WERI-Rb-1 (cell line): ENCODE measurements around the gene TSEN54.

Experiments
- DNase-seq: peaks from one replicate; pipeline ENCODE4 v3.0.0-alpha.2; 2020
- H3K27ac ChIP-seq: fragments of 250-450 bp; sonication (Bioruptor Pico); 2 replicates; pipeline ENCODE4 v1.5.1; 2020; ENCODE audit warnings: mild to moderate bottlenecking, moderate library complexity
- H3K27me3 ChIP-seq: fragments of 250-450 bp; sonication (Bioruptor Pico); 2 replicates; pipeline ENCODE4 v1.5.1; 2021; ENCODE audit warnings: mild to moderate bottlenecking, low read depth, moderate library complexity; ENCODE audit not compliant: insufficient read depth, severe bottlenecking
- H3K36me3 ChIP-seq: fragments of 250-450 bp; sonication (Bioruptor Pico); 2 replicates; pipeline ENCODE4 v1.5.1; 2020; ENCODE audit warnings: mild to moderate bottlenecking, moderate library complexity
- H3K4me3 ChIP-seq: 2 replicates; pipeline ENCODE4 v1.5.1; 2011; ENCODE audit warnings: low read depth, mild to moderate bottlenecking, control low read depth, low read length
- H3K9me3 ChIP-seq: fragments of 250-450 bp; sonication (Bioruptor Pico); 2 replicates; pipeline ENCODE4 v1.5.1; 2021; ENCODE audit warnings: mild to moderate bottlenecking, moderate library complexity; ENCODE audit not compliant: severe bottlenecking
- CTCF ChIP-seq: IDR thresholded peaks from 2 replicates; pipeline ENCODE4 v1.5.1; 2011; ENCODE audit warnings: low read depth, mild to moderate bottlenecking, control low read depth, inconsistent platforms, low read length

The TSEN54 gene

DNA sequence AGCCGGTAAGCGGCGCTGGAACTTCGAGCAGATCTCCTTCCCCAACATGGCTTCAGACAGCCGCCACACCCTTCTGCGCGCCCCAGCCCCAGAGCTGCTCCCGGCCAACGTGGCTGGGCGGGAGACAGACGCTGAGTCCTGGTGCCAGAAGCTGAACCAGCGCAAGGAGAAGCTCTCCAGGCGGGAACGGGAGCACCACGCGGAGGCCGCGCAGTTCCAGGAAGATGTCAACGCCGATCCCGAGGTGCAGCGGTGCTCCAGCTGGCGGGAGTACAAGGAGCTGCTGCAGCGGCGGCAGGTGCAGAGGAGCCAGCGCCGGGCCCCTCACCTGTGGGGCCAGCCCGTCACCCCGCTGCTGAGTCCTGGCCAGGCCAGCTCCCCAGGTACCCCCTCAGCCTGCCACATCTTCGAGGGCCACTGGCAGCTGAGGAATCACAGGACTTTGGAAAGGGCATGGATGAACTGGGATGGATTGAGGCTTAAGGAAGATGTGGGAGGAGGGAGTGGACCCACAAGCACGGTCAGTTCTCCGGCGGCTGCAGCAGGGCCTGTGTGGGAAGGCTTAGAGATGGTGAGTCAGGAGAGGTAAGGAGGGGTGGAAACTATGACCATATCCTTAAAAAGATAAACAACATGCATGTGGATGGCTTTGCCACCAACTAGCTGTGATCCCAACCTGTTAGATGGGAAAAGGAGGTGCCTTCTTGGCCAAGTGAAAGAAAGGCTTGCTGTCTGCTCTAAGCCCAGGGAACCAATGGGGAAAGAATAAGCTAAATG lies 5.8 kb downstream of the TSEN54 start:
- H3K27me3 ChIP-seq: no peaks in the 10 kb centered on the region
- H3K36me3 ChIP-seq: peaks cover 65% of the 10 kb centered on the region
- no peaks in the 10 kb centered on the region for H3K9me3 ChIP-seq
- no peak overlapping the region for H3K4me3 ChIP-seq
- H3K27ac ChIP-seq: no peak overlapping the region
- TF ChIP-seq CTCF: no peak
- DNase-seq: no peak

DNA sequence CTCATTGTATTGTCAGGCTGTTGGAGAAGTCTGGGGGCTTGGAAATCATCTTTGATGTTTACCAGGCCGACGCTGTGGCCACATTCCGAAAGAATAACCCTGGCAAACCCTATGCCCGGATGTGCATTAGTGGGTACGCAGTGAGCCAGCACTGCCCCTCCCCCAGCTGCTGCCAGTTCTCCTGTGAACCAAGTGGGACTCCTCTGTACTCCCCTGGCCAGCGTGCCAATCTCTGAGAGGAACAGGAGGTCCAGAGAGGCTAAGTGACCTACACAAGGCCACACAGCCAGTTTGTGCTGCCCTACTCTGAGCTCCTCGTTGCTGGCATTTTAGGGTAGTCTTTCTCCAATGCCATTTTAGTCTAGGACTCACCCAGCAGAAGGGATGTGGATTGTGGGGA lies 7.3 kb downstream of the TSEN54 start:
- H3K36me3 ChIP-seq: peaks cover 62% of the 10 kb centered on the region
- DNase-seq: no peak
- no peaks in the 10 kb centered on the region for H3K9me3 ChIP-seq
- no peak overlapping the region for H3K4me3 ChIP-seq
- no peak for TF ChIP-seq CTCF
- no peak overlapping the region for H3K27ac ChIP-seq
- H3K27me3 ChIP-seq: no peaks in the 10 kb centered on the region

DNA sequence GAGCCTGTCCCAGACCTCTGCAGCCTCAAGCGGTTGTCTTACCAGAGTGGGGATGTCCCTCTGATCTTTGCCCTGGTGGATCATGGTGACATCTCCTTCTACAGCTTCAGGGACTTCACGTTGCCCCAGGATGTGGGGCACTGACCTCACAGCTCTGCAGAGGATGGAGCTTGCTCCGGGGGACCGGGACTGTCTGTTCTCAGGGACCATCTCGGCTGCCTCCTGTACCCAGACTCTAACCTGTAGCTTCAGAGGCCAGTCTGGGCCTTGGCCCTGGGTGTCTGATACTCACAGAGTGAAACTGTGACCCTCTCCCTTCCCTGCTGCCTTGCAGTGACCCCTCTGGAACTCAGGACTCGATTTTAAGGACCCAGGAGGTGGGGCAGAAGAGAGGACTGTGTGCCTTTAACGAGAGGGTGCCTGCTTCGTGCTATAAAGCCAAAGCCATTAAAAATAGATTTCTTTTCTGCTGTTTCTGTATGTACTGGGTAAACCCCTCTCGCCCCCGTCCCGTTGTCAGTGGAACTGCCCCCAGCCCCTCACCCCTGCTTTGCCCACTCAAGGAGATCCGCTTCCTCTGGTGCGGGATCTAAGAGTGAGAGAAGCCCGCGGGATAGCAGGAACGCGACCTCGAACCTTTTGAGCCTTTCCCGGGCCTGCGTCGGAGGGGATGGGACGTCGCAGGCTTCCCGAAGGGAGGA lies 8.1 kb downstream of the TSEN54 start:
- TF ChIP-seq CTCF: no peak
- Histone ChIP-seq H3K27ac (peak overlapping the region; percentile 91), H3K36me3 (peaks cover 62% of the 10 kb centered on the region), H3K4me3 (peak overlapping the region; percentile 85), H3K9me3 (no peaks in the 10 kb centered on the region), H3K27me3 (no peaks in the 10 kb centered on the region)
- no peak for DNase-seq

GRCh38 chr17:75524970-75525805 lies 8.9 kb downstream of the TSEN54 start, which contains the start of gene LLGL2:
TSS of gene LLGL2 (plus strand) at chr17:75525697. CDS start at chr17:75543427, 17,730 bp downstream.
- peak; percentile 91 for DNase-seq
- H3K4me3 ChIP-seq: peak within 1 kb of the TSS; percentile 85
- no peaks in the 10 kb centered on the region for H3K27me3 ChIP-seq
- H3K9me3 ChIP-seq: no peaks in the 10 kb centered on the region
- H3K27ac ChIP-seq: peak within 1 kb of the TSS; percentile 96
- peak; percentile 87 for TF ChIP-seq CTCF
- peaks cover 63% of the 10 kb centered on the region for H3K36me3 ChIP-seq

- Histone ChIP-seq H3K9me3 (no peaks in the 10 kb centered on the region), H3K27ac (peak overlapping the region; percentile 96), H3K4me3 (peak overlapping the region; percentile 63), H3K27me3 (no peaks in the 10 kb centered on the region), H3K36me3 (peaks cover 68% of the 10 kb centered on the region)
- no peak for TF ChIP-seq CTCF
- peak; percentile 93 for DNase-seq
These were observed 9.7 kb downstream of the TSEN54 start for GRCh38 chr17:75525806-75526554.
